DMS79 treated with DMSO at 0.1 percent for 48 hours (cell line): ENCODE data around the gene MACROD2.
"Not testable (repeated sequence)": the region's sequence is repeated elsewhere in the genome, so short reads cannot be mapped to it uniquely, and the experiment has no call there.

Source experiments
- DNase-seq: peaks from one replicate; lab custom pipeline; 2025; lab: John Stamatoyannopoulos, UW

MACROD2 gene

DNA sequence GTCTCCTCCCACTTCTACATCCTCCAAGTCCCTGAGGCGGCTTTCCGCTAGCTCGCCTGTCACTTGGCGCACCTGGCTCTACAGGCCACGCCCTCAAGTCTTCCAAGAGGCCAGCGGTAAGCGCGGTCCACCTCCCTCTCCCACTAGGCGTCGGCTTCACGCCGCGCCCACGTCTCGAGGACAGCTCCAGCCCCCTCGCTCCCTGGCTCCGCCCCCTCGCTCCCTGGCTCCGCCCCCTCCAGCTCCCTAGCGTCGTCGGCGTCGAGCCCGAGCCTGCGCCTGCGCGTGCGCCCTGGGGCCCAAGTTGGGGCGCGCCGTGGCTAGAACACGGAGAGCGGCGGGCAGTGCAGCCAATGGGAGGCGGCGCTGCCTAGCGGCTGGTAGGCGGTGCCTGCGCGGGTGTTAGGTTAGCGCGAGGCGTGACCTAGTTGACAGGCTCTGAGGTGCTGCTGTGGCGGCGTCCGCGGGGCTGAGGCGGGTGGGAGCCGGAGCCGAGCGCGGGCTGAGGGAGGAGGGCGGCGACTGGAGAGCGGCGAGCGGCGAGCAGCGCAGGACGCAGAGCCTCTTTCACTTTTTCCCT is at the start of gene MACROD2:
TSS of gene MACROD2 (plus strand) at position 431 of the 580 bp plus-strand sequence.
- DNase-seq, result peak; percentile 83

DNA sequence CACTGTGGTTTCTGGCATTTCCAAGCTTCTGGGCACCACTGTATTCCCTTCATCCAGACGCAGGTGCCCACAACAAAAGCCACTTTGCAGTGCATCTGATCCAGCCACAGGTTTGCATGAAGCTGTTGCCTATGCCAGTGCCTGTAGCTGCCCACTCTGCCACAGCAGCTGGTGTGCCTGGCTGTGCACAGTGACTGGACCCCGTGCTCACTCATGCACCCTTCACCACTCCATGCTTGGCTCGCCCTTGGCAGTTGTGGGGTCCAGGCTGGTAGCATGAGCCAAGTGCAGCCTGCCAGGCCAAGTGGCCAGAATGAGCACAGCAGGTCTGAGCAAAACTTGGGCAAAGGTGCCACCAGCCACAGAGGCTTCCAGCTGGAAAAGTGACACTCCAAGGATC is 47.6 kb upstream of the MACROD2 start:
- DNase-seq, result no peak

DNA sequence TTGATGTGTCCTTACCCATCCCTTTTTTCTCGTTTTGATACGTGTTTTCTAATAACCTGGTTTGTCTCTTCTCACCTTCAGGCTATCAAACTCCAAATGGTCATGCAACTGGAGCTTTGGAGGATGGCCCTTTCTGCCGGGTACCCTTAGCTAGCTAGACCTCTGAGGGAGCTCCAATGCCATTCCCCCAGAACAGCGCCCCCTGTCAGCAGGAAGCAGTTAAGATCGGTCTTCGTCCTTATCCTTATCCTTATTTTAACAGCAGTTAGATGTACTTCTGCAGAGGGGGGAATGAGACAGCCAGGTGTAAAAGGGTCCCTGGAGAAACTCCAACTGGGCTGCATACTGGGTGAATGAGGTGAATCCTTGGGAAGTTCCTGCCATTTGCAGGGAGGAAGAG is 42.1 kb upstream of the MACROD2 start:
- no peak for DNase-seq

DNA sequence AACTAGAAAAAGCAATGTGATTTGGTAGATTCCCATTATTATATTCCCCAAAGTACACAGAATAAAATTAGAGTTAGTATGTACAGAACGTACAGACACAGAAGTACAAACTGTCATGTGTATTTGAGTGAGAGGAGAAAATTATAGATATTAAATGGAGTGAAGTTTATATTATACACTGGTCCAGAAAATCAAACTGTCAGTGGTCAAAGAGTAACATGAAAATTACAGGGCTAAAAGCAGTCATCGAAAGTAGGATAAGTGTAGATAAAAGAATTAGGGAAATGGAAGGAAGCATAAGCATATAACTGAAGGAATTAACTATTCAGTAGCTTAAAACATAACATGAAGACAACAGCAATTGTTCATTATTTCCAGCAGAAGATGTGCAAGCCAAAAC is 35.2 kb upstream of the MACROD2 start:
- no peak for DNase-seq

DNA sequence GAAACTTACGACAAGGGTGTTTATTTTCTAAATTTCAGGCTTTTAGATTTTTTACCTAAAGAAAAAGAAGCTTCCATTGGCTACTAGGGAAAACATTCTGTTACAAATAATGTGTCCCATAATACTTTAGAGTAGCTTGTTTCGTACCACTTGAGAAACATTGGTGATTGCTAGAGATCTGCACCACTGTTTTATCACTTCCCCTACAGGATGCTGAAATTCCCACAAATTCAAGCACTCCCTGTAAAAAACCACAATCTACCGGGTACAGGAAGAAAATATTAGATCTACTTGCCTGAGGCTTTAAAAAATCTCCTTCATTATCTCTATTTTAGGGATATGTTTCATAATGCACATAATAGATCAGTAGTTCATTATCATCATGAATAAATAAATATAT is 34.8 kb upstream of the MACROD2 start:
- DNase-seq, result no peak

DNA sequence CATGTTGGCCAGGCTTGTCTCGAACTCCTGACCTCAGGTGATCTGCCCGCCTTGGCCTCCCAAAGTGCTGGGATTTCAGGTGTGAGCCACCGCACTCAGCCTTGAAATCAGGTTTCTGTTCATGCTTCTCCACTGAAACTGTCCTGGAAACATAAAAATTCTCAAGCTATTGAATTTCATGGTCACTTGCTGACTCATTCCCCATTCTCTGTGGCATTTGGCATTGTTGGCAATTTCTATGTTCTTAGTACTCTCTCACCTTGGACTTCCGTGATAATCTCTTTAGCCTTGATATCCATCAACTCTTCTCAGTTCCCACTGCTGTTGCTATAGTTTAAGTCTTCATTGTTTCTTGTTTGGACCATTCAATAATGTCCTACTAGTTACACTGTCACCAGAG is 11.1 kb upstream of the MACROD2 start:
- no peak for DNase-seq

DNA sequence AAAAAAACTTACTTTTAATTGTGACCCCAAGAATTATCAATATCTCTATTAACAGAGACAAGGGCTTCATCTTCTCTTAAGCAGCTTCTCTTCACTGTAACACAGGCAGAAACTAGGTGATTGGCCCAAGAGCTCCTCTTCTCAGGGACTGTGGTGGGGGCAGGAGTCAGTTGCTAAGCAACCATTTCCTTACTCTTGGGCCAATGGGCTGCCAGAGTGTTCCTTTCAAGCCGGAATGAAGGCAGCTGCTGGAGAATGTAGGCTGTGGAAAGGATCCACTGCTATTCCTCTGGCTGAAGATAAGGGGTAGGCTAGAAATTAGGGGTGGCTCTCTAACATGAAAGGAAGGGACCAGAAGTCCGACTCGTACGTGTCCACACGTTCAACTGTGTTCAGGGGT is 4.9 kb upstream of the MACROD2 start, which contains the start of gene SEL1L2:
TSS of gene SEL1L2 (minus strand) at position 150 of the 400 bp plus-strand sequence. CDS start at position 70, 80 bp downstream.
- DNase-seq, result no peak

DNA sequence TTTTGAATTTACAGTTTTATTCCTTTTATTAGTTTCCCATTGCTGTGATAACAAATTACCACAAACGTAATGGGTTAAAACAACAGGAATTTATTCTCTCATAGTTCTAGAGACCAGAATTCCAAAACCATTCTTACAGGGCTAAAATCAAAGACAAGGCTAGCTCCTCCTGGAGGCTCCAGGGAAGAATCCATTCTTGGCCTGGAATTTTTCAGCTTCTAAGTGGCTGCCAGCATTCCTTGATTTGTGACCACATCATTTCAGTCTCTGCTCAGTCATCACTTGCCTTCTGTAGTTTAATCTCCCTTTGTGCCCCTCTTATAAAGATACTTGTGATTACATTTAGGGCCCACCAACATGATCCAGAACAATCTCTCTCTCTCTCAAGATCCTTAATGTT is 4.0 kb upstream of the MACROD2 start:
- no peak for DNase-seq

DNA sequence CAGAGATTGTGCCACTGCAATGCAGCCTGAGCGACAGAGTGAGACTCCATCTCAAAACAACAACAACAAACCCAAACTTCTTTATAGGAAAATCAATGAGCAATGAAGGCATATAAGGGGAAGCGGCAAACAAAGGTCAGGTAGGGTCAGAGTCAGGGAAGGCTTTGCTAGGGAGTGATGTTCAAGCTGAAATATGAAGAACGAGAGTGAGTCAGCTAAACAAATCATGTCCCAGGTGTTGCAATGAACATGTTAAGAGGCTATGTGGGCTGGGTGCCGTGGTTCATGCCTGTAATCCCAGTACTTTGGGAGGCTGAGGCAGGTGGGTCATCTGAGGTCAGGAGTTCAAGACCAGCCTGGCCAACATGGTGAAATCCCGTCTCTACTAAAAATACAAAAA is 3.4 kb upstream of the MACROD2 start:
- DNase-seq, result not testable (repeated sequence)

DNA sequence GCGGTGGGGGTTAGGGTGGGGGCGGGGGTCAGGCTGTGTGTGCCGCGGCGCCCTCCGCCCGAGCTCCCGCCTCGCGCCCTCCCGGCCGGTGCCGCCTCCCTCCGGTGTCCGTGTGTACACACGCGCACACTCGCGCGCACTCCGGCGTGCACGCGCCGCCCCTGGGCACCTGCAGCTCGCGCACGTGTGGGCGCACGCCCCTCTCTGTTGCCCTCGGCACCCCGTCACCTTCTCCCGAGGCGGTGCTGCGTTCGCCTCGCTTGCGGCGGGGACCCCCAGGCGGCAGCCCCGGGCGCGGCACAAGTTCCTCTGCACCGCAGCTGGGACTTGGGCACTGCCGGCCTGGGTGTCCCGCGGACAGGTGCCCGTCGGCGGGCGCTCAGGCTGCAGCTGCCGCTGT is 525 bp downstream of the MACROD2 start:
- no peak for DNase-seq

DNA sequence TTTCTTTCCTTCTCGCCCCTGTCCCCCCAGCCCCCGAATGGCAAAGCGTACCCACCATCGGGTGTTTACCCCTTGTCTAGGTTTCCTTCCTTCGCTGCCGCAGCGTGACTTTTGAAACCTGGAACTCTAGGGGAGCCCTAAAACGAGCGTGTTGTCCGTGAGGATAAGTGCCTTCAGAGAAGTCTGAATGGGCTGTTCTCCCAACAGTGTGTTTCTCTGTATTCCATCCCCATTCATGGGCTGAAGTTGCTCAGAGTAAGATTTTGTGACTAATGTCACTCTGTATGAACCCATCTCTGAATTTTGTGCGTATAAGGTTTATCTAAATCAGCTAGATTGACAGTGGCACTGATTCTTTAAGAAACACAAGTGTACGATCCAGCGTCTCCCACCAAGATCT is 949 bp downstream of the MACROD2 start:
- no peak for DNase-seq

DNA sequence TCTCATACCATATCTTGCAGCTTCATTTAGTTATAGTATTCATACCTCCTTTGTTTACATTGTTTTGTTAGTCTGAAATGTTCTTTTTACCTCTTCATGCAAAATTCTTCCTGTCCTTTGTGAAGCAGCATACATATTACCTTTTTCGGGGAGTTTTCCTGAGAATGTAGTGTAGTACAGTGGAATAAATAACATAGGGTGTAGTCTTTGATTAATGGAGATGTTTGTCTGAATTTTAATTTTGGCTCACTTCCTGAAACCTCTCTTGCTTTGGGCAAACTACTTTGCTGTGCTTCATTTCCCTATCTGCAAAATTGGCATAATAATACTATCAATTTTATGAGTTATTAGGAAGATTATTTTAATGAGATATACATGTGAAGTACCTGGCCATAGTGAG is 5.6 kb downstream of the MACROD2 start:
- no peak for DNase-seq

DNA sequence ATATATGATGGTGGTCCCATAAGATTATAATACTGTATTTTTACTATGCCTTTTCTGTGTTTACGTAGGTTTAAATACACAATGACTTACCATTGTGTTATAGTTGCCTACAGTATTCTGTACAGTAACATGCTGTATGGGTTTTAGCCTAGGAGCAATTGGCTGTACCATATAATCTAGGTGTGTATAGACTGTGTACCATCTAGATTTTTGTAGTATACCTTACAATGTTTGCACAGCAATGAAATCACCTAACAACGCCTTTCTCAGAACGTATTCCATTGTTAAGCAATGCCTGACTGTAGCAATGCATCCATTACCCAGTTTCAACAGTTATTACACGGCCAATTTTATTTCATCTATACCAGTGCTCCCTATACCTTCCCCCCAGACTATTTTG is 10.7 kb downstream of the MACROD2 start:
- DNase-seq, result no peak

DNA sequence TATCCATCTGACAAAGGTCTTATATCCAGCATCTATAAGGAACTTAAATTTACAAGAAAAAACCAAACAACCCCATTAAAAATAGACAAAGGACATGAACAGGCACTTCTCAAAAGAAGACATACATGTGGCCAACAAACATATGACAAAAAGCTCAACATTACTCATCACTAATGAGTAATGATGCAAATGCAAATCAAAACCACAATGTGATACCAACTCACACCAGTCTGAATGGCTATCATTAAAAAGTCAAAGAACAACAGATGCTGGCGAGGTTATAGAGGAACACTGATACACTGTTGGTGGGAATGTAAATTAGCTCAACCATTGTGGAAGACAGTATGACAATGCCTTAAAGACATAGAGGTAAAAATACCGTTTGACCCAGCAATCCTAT is 13.9 kb downstream of the MACROD2 start:
- DNase-seq, result no peak

DNA sequence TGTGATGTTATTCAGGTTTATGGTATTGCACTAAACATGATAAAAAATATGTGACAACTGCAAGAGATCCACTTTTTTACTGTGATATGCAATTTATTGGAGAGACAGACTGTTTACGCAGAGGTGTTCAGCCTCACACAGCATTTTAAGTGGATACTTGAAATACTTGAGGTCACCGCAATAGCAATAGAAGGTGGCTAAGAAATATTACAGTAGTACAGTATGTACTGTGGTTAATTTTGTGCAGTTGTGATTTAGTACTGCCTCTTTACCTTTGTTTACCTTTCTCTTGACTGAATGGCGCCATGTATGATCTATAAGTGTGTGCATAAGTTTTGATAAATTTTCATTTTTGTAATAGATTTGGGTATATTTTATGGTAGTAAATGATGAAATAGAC is 17.4 kb downstream of the MACROD2 start:
- peak; percentile 55 for DNase-seq

DNA sequence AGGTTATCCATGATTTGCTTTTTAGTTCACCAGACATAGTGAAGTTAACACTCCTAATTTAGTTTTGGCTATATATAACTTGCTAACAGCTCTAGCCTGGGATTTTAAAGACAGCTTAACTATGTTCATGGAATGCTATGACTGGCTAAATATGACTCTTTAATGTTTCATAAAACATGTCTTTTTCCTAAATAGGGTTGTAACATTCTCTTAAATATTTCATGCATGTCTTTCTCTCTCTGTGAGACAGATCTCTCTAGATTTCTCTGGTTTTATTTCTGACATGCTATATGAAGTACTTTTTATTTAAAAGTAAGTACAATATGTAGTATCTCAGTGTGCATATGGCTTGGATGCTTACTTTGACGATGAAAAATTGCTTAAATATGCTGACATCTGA is 35.7 kb downstream of the MACROD2 start:
- DNase-seq, result no peak

DNA sequence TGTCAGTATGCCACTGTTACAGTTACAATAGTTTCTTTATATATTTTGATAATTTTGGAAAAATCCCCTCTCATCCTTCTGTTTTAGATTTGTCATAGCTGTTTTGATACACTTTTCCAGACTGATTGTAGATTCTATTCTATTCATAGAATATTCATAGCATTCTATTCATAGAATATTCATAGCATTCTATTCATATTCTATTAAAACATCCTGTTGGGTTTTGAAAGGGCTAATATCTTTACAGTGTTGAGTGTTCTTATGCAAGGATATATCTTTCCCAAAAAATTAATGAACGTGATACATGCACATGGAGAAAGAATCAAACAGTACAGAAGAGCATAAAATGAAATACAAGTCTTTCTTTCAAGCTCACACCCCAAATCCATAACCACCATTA is 38.0 kb downstream of the MACROD2 start:
- no peak for DNase-seq

DNA sequence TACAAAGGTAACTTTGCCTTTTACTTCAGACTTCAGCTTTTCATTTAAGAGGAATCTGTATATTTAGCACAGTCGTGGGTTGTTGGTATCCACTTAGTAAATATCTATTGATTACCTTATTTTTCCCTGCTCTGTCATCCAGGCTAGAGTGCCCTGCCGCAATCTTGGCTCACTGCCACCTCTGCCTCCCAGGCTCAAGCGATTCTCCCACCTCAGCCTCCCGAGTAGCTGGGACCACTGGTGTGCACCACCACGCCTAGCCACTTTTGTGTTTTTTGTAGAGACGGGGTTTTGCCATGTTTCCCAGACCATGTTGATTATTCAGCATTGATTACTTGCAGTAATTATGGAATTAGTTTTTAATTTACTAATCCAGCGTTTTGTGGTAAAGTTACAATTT is 41.3 kb downstream of the MACROD2 start:
- no peak for DNase-seq

DNA sequence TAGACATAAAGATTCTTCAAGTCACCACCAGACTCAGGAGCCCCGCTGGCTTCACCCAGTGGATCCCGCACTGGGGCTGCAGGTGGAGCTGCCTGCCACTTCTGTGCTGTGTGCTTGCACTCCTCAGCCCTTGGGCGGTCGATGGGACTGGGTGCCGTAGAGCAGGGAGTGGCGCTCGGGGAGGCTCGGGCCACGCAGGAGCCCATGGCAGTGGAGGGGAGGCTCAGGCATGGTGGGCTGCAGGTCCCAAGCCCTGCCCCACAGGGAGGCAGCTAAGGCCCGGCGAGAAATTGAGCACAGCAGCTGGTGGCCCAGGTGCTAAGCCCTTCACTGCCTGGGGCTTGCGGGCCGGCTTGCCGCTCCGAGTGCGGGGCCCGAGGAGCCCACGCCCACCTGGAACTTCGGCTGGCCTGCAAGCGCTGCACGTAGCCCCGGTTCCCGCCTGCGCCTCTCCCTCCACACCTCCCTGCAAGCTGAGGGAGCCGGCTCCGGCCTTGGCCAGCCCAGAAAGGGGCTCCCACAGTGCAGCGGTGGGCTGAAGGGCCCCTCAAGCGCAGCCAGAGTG is 49.5 kb downstream of the MACROD2 start:
- DNase-seq, result not testable (repeated sequence)

DNA sequence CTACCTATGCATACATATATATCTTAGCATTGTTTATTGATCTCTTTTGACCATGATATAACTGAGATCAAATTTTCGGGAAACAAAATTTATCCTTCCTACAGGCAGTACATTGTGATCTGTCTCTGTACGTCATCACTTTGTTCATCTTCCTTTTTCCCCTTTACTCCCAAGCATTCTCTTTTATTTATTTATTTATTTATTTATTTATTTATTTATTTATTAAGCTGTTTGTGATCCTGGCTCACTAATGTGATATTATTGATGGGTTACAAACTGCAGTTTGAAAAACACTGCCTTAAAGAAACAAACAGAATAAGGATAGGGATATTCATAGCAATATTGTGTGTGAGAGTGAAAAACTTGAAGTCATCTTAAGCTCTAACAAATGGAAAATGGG is 51.2 kb downstream of the MACROD2 start:
- DNase-seq, result no peak

DNA sequence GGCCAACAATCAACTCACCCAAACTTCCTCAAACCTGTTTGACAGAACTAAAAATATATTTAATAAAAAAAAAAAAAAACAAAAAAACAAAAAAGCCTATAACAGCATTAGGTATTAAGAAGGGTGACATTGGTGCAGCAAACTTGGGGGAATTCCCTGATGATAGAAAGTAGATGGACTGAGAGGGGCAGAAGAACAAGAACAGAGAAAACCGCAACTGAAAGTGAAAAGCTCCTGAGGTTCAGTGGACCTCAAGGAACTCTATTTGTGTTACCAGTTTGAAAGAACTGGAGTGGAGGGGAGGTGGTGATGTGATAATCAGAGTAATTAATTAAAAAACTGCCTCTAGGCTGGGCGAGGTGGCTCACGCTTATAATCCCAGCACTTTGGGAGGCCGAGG is 53.8 kb downstream of the MACROD2 start:
- DNase-seq, result no peak

DNA sequence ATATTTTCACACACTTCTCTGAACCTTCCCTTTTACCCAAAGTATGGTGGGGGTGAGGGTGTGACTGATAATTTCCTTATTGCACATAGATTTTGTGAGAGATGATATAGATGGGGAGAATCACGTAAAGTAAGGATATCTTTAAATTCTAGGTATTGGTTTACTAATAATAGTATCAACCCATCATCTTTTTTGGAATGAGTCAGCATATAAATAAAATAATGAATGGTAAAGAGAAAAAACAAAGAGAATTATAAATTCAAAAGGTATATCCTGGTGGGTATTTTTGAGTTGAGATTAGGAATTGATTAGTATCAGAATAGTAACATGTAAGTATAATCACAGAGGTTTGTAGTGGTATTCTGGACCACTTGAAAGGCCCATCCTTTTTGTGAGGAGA is 56.1 kb downstream of the MACROD2 start:
- DNase-seq, result no peak

DNA sequence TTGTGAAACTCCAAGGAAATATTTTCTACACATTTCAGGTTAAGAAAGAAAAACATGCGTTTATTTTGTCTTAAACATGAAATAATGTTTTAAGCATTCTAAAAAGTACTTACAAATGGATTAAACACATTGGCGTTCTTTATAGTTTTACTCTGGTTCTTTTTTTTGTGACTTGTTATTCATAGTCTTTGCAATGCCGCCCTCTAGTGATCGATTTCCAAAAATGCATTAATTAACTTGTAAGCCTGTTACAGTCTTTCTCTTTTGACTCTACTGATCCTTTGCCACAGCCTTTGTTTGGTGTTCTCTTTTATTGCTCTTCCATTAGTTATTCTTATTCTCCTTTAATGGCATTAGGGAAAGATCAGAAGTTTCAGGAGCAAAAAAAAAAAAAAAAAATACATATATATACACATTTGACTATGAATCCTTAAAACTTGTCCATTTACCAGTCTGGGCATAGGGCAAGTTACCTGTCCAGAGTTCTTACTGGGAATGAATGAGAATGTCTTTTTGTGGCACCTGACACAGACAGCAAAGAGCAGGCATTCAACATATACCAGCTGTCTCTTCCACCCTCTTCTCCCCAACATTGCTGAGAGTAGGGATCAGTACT is 59.9 kb downstream of the MACROD2 start:
- DNase-seq, result peak; percentile 68

DNA sequence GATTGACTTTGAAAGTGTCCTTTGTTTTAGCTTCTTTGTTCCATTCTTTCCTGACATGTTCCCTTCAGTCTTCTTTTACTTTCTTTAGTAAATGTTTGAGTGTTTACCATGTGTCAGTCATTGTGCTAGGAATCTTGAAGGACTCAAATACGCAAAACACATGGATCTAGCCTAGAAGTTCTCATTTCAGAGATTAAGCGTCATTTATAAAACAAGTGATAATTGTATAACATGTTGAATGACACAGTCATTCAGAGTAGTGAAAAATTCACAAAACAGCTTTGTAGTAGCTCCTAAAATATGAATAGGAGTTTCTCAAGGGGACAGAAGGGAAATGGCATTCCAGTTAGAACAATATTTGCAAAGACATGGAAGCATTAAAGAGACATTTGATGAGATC is 66.9 kb downstream of the MACROD2 start:
- no peak for DNase-seq
